ENCODE measurements around the gene TCFL5.
"Not testable (repeated sequence)": the region's sequence is repeated elsewhere in the genome, so short reads cannot be mapped to it uniquely, and the experiment has no call there.

DNA sequence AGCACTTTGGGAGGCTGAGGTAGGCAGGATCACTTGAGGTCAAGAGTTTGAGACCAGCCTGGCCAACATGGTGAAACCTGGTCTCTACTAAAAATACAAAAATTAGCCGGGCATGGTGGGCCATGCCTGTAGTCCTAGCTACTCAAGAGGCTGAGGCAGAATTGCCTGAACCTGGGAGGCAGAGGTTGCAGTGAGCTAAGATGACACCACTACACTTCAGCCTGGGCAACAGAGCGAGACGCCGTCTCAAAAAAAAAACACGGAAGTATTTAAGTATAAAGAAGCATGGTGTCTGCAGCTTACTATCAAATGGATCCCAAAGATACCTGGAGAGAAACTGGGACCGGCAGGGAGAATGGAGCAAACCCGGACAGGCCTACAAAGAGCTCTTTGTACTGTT is 12.7 kb downstream of the TCFL5 start:
- TF ChIP-seq, protein P1, sequence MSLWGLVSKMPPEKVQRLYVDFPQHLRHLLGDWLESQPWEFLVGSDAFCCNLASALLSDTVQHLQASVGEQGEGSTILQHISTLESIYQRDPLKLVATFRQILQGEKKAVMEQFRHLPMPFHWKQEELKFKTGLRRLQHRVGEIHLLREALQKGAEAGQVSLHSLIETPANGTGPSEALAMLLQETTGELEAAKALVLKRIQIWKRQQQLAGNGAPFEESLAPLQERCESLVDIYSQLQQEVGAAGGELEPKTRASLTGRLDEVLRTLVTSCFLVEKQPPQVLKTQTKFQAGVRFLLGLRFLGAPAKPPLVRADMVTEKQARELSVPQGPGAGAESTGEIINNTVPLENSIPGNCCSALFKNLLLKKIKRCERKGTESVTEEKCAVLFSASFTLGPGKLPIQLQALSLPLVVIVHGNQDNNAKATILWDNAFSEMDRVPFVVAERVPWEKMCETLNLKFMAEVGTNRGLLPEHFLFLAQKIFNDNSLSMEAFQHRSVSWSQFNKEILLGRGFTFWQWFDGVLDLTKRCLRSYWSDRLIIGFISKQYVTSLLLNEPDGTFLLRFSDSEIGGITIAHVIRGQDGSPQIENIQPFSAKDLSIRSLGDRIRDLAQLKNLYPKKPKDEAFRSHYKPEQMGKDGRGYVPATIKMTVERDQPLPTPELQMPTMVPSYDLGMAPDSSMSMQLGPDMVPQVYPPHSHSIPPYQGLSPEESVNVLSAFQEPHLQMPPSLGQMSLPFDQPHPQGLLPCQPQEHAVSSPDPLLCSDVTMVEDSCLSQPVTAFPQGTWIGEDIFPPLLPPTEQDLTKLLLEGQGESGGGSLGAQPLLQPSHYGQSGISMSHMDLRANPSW (CRISPR knock-in tag; conservative IDR thresholded peaks at IDR 0.05; ENCODE audit: low read depth) = not testable (repeated sequence)
- TF ChIP-seq ATF1, TEAD1, NR2C2, ZNF232, ETV6, NR1H2, TEAD4 (CRISPR knock-in tag; IDR thresholded peaks at IDR 0.05): not testable (repeated sequence)
- TF ChIP-seq, protein P2, sequence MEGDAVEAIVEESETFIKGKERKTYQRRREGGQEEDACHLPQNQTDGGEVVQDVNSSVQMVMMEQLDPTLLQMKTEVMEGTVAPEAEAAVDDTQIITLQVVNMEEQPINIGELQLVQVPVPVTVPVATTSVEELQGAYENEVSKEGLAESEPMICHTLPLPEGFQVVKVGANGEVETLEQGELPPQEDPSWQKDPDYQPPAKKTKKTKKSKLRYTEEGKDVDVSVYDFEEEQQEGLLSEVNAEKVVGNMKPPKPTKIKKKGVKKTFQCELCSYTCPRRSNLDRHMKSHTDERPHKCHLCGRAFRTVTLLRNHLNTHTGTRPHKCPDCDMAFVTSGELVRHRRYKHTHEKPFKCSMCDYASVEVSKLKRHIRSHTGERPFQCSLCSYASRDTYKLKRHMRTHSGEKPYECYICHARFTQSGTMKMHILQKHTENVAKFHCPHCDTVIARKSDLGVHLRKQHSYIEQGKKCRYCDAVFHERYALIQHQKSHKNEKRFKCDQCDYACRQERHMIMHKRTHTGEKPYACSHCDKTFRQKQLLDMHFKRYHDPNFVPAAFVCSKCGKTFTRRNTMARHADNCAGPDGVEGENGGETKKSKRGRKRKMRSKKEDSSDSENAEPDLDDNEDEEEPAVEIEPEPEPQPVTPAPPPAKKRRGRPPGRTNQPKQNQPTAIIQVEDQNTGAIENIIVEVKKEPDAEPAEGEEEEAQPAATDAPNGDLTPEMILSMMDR (IDR thresholded peaks at IDR 0.05) = not testable (repeated sequence)
- TF ChIP-seq, protein P3, sequence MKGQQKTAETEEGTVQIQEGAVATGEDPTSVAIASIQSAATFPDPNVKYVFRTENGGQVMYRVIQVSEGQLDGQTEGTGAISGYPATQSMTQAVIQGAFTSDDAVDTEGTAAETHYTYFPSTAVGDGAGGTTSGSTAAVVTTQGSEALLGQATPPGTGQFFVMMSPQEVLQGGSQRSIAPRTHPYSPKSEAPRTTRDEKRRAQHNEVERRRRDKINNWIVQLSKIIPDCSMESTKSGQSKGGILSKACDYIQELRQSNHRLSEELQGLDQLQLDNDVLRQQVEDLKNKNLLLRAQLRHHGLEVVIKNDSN (CRISPR knock-in tag; IDR thresholded peaks at IDR 0.05) = not testable (repeated sequence)
- TF ChIP-seq, protein P4, sequence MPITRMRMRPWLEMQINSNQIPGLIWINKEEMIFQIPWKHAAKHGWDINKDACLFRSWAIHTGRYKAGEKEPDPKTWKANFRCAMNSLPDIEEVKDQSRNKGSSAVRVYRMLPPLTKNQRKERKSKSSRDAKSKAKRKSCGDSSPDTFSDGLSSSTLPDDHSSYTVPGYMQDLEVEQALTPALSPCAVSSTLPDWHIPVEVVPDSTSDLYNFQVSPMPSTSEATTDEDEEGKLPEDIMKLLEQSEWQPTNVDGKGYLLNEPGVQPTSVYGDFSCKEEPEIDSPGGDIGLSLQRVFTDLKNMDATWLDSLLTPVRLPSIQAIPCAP (CRISPR knock-in tag; IDR thresholded peaks at IDR 0.05) = not testable (repeated sequence)
- TF ChIP-seq, protein P5, sequence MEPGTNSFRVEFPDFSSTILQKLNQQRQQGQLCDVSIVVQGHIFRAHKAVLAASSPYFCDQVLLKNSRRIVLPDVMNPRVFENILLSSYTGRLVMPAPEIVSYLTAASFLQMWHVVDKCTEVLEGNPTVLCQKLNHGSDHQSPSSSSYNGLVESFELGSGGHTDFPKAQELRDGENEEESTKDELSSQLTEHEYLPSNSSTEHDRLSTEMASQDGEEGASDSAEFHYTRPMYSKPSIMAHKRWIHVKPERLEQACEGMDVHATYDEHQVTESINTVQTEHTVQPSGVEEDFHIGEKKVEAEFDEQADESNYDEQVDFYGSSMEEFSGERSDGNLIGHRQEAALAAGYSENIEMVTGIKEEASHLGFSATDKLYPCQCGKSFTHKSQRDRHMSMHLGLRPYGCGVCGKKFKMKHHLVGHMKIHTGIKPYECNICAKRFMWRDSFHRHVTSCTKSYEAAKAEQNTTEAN (CRISPR knock-in tag; IDR thresholded peaks at IDR 0.05) = not testable (repeated sequence)

Data from WTC11 (cell line).